NB4 (cell line): ENCODE measurements around the gene CDH18.

Experiments
- DNase-seq: peaks from one replicate; pipeline ENCODE4 v3.0.0; 2010; ENCODE audit warnings: low read depth
- H3K4me3 ChIP-seq: one replicate; pipeline ENCODE4 v1.5.1; 2011; ENCODE audit warnings: mild to moderate bottlenecking, low read depth, low read length, moderate library complexity
- CTCF ChIP-seq: IDR thresholded peaks from one replicate; pipeline ENCODE4 v1.5.1; 2012; ENCODE audit warnings: low read depth, low read length
- MAX ChIP-seq: IDR thresholded peaks from 2 replicates; pipeline ENCODE4 v1.6.1; 2011; ENCODE audit warnings: low read depth, low read length
- MYC ChIP-seq: IDR thresholded peaks from 2 replicates; pipeline ENCODE4 v1.6.1; 2011; ENCODE audit warnings: low read depth, low read length
- POLR2A ChIP-seq: IDR thresholded peaks from 2 replicates; pipeline ENCODE4 v1.6.1; 2011; ENCODE audit warnings: mild to moderate bottlenecking; ENCODE audit not compliant: insufficient read length; ENCODE audit errors: extremely low read depth

CDH18 gene

GRCh38 chr5:19564036-19564435 is 424.0 kb downstream of the CDH18 start:
- TF ChIP-seq CTCF = no peak
- TF ChIP-seq MAX = no peak
- no peak for TF ChIP-seq POLR2A
- TF ChIP-seq MYC = no peak
- DNase-seq = no peak
- no peak overlapping the region for H3K4me3 ChIP-seq

- DNase-seq = no peak
- no peak overlapping the region for H3K4me3 ChIP-seq
- no peak for TF ChIP-seq MAX
- no peak for TF ChIP-seq MYC
- TF ChIP-seq POLR2A = no peak
- no peak for TF ChIP-seq CTCF
These were observed 432.1 kb downstream of the CDH18 start for GRCh38 chr5:19555876-19556275.

GRCh38 chr5:19555436-19555835 is 432.6 kb downstream of the CDH18 start:
- no peak for DNase-seq
- TF ChIP-seq CTCF (no peak), MYC (no peak), MAX (no peak), POLR2A (no peak)
- H3K4me3 ChIP-seq = no peak overlapping the region

GRCh38 chr5:19554524-19554923 is 433.5 kb downstream of the CDH18 start:
- no peak for DNase-seq
- no peak overlapping the region for H3K4me3 ChIP-seq
- TF ChIP-seq POLR2A = no peak
- no peak for TF ChIP-seq MYC
- TF ChIP-seq CTCF = no peak
- no peak for TF ChIP-seq MAX

- no peak for DNase-seq
- TF ChIP-seq MAX (no peak), CTCF (no peak), POLR2A (no peak), MYC (no peak)
- no peak overlapping the region for H3K4me3 ChIP-seq
These were observed 440.4 kb downstream of the CDH18 start for GRCh38 chr5:19547640-19548039.

- TF ChIP-seq MAX = no peak
- no peak for TF ChIP-seq CTCF
- TF ChIP-seq POLR2A = no peak
- no peak for TF ChIP-seq MYC
- H3K4me3 ChIP-seq = no peak overlapping the region
These were observed 441.5 kb downstream of the CDH18 start for GRCh38 chr5:19546521-19546920.

More at GRCh38 chr5:19546521-19546920, 441.5 kb downstream of the CDH18 start:
- no peak for DNase-seq
